Adrenal gland (tissue), 5 donors: ENCODE data around the gene RAB3B.

Experiments used
- POLR2A ChIP-seq, 2 donors: fragments of 450-650 bp; IDR thresholded peaks; one replicate each; pipeline ENCODE4 v1.6.1; 2017; ENCODE audit warnings: antibody characterized with exemption in 2 of 2, mild to moderate bottlenecking in 2 of 2, moderate library complexity in 1 of 2
- TF ChIP-seq, protein P1 (sequence below), 6 experiments: fragments of 450-650 bp in 4 of 6; fragments of 200-600 bp in 2 of 6; sonication (generic) in 1 of 6; IDR thresholded peaks; 1 replicate in 5 of 6; 2 replicates in 1 of 6; pipeline versions ENCODE4 v1.5.1 to v1.8.0; 2016 to 2021; ENCODE audit warnings: antibody characterized with exemption in 6 of 6, mild to moderate bottlenecking in 2 of 6, moderate library complexity in 1 of 6
- donor health status: DM: no; HTN: no; CAD: no.

DNA sequence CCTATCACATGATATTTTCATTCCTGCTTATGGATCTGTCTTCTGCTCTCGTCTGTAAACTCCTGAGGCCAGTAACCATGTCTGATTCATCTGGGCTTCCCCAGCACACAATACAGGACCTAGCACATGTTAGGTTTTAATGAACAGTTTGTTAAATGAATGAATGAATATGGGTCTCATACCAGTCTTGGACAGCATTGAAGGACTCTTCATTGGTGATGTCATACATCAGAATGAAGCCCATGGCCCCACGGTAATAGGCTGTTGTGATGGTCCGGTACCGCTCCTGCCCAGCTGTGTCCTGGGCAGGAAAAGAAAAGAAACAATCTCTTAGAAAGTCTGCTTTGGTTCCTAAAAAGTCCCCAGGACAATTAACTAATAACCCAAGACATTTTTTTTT is 53.4 kb downstream of the RAB3B start:
- TF ChIP-seq, protein P1, sequence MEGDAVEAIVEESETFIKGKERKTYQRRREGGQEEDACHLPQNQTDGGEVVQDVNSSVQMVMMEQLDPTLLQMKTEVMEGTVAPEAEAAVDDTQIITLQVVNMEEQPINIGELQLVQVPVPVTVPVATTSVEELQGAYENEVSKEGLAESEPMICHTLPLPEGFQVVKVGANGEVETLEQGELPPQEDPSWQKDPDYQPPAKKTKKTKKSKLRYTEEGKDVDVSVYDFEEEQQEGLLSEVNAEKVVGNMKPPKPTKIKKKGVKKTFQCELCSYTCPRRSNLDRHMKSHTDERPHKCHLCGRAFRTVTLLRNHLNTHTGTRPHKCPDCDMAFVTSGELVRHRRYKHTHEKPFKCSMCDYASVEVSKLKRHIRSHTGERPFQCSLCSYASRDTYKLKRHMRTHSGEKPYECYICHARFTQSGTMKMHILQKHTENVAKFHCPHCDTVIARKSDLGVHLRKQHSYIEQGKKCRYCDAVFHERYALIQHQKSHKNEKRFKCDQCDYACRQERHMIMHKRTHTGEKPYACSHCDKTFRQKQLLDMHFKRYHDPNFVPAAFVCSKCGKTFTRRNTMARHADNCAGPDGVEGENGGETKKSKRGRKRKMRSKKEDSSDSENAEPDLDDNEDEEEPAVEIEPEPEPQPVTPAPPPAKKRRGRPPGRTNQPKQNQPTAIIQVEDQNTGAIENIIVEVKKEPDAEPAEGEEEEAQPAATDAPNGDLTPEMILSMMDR (IDR thresholded peaks at IDR 0.05), result no peak
- no peak for TF ChIP-seq POLR2A (IDR thresholded peaks at IDR 0.05)
